Nephron progenitor cell (in vitro differentiated cells): ENCODE results near the gene CLEC1A.

Experiments used
- DNase-seq: peaks from one replicate; pipeline ENCODE4 v3.0.0; 2021
- H3K27ac Mint-ChIP-seq: 2 replicates; pipeline ENCODE4 v1.8.0; 2021; ENCODE audit warnings: mild to moderate bottlenecking, moderate library complexity, mixed read lengths
- H3K27me3 Mint-ChIP-seq: 2 replicates; pipeline ENCODE4 v1.8.0; 2021; ENCODE audit warnings: mild to moderate bottlenecking, low read depth, mixed read lengths; ENCODE audit not compliant: poor library complexity
- H3K36me3 Mint-ChIP-seq: 2 replicates; pipeline ENCODE4 v1.8.0; 2021; ENCODE audit warnings: low read depth, mixed read lengths
- H3K4me1 Mint-ChIP-seq: 2 replicates; pipeline ENCODE4 v1.8.0; 2021; ENCODE audit warnings: mixed read lengths
- H3K4me3 Mint-ChIP-seq: 2 replicates; pipeline ENCODE4 v1.8.0; 2021; ENCODE audit warnings: mild to moderate bottlenecking, moderate library complexity, mixed read lengths
- H3K9me3 Mint-ChIP-seq: 2 replicates; pipeline ENCODE4 v1.8.0; 2021; ENCODE audit warnings: mild to moderate bottlenecking, moderate library complexity, mixed read lengths
- CTCF ChIP-seq: fragments of 200-600 bp; sonication (generic); IDR thresholded peaks from 2 replicates; pipeline ENCODE4 v1.5.0; 2021; ENCODE audit warnings: antibody characterized with exemption

Gene CLEC1A

GRCh38 chr12:10122689-10123088 lies 23.9 kb upstream of the CLEC1A start:
- Mint-ChIP-seq H3K4me3 (no peak overlapping the region), H3K27ac (no peak overlapping the region), H3K36me3 (no peaks in the 10 kb centered on the region), H3K4me1 (no peaks in the 10 kb centered on the region), H3K9me3 (no peaks in the 10 kb centered on the region), H3K27me3 (no peaks in the 10 kb centered on the region)
- no peak for DNase-seq
- TF ChIP-seq CTCF, result no peak

GRCh38 chr12:10121278-10121677 lies 22.5 kb upstream of the CLEC1A start:
- H3K27ac Mint-ChIP-seq, result no peak overlapping the region
- no peak for TF ChIP-seq CTCF
- H3K27me3 Mint-ChIP-seq, result no peaks in the 10 kb centered on the region
- no peak overlapping the region for H3K4me3 Mint-ChIP-seq
- DNase-seq, result no peak
- H3K9me3 Mint-ChIP-seq, result no peaks in the 10 kb centered on the region
- H3K36me3 Mint-ChIP-seq, result no peaks in the 10 kb centered on the region
- H3K4me1 Mint-ChIP-seq, result no peaks in the 10 kb centered on the region

- peaks cover 4% of the 10 kb centered on the region for H3K9me3 Mint-ChIP-seq
- no peak for DNase-seq
- no peaks in the 10 kb centered on the region for H3K27me3 Mint-ChIP-seq
- H3K4me3 Mint-ChIP-seq, result no peak overlapping the region
- no peaks in the 10 kb centered on the region for H3K36me3 Mint-ChIP-seq
- no peak overlapping the region for H3K27ac Mint-ChIP-seq
- H3K4me1 Mint-ChIP-seq, result no peaks in the 10 kb centered on the region
- no peak for TF ChIP-seq CTCF
Measured at GRCh38 chr12:10119066-10119465, 20.3 kb upstream of the CLEC1A start.

- Mint-ChIP-seq H3K27me3 (peaks cover 4% of the 10 kb centered on the region), H3K4me3 (no peak overlapping the region), H3K9me3 (peaks cover 14% of the 10 kb centered on the region), H3K36me3 (no peaks in the 10 kb centered on the region), H3K4me1 (no peaks in the 10 kb centered on the region), H3K27ac (peak overlapping the region; percentile 44)
- TF ChIP-seq CTCF, result no peak
- DNase-seq, result no peak
Measured at GRCh38 chr12:10115890-10116289, 17.1 kb upstream of the CLEC1A start.

- no peaks in the 10 kb centered on the region for H3K4me1 Mint-ChIP-seq
- peaks cover 20% of the 10 kb centered on the region for H3K9me3 Mint-ChIP-seq
- DNase-seq, result no peak
- peaks cover 4% of the 10 kb centered on the region for H3K27me3 Mint-ChIP-seq
- H3K36me3 Mint-ChIP-seq, result no peaks in the 10 kb centered on the region
- TF ChIP-seq CTCF, result no peak
- H3K27ac Mint-ChIP-seq, result no peak overlapping the region
- H3K4me3 Mint-ChIP-seq, result no peak overlapping the region
Measured at GRCh38 chr12:10115311-10115710, 16.5 kb upstream of the CLEC1A start.

- H3K36me3 Mint-ChIP-seq, result no peaks in the 10 kb centered on the region
- H3K4me3 Mint-ChIP-seq, result no peak overlapping the region
- no peak overlapping the region for H3K27ac Mint-ChIP-seq
- no peak for TF ChIP-seq CTCF
- H3K9me3 Mint-ChIP-seq, result peaks cover 24% of the 10 kb centered on the region
- DNase-seq, result no peak
- H3K27me3 Mint-ChIP-seq, result peaks cover 4% of the 10 kb centered on the region
- no peaks in the 10 kb centered on the region for H3K4me1 Mint-ChIP-seq
Measured at GRCh38 chr12:10113920-10114319, 15.1 kb upstream of the CLEC1A start.
